H1 (cell line): ENCODE measurements around the gene PINK1. TPM values are rescaled to one million over a fixed set of nuclear protein-coding genes. Genes with fewer than 3 reads are reported as not detected.

ENCODE experiments used
- CEBPB ChIP-seq: IDR thresholded peaks from 2 replicates; pipeline ENCODE4 v1.6.1; 2012; ENCODE audit warnings: low read depth, low read length
- TAF1 ChIP-seq: IDR thresholded peaks from 2 replicates; pipeline ENCODE4 v1.6.1; 2011; ENCODE audit warnings: mild to moderate bottlenecking, low read depth, low read length
- TCF12 ChIP-seq: IDR thresholded peaks from 2 replicates; pipeline ENCODE4 v1.6.1; 2011; ENCODE audit warnings: low read depth, mild to moderate bottlenecking, low read length
- ZNF274 ChIP-seq: IDR thresholded peaks from 2 replicates; pipeline ENCODE4 v1.7.0; 2012; ENCODE audit warnings: low read length, borderline replicate concordance; ENCODE audit errors: extremely low read depth
- polyA plus RNA-seq, 7 experiments: library from polyadenylated mRNA; depleted of rRNA in 3 of 7; stranded (reverse) in 5 of 7; unstranded in 2 of 7; fragments of >200 nt in 5 of 7; fragments of 200-250 nt in 2 of 7; gene quantifications; 1 replicate in 5 of 7; 2 replicates in 1 of 7; 4 replicates in 1 of 7; pipeline versions ENCODE4 v1.2.1 to v1.2.3, GENCODE V29; 2011 to 2013; ENCODE audit warnings: missing spikeins in 2 of 7, mixed read lengths in 2 of 7
- total RNA-seq: library from RNA; stranded (reverse); fragmentation: NEBNext Ultra II Directional; extraction: Animal tissue kit (Norgen Biotek cat#: 25700); gene quantifications from 2 replicates; pipeline ENCODE4 v1.2.1, GENCODE V29; 2021

PINK1 gene
- total and polyA plus RNA-seq, 2 of the 8 experiments (the other 6 are each of a cell fraction or from before 2014, with no cell fraction given) = 16.1 to 19.3 TPM

GRCh38 chr1:20626098-20626427 is 7.2 kb upstream of the PINK1 start (continued):
- no peak for TF ChIP-seq CEBPB
- no peak for TF ChIP-seq TAF1
- TF ChIP-seq ZNF274 = no peak
- no peak for TF ChIP-seq TCF12
- TF ChIP-seq, all 59 proteins: peak for 0
